ENCODE data around the gene ERG. TPM values are rescaled to one million over a fixed set of nuclear protein-coding genes. Genes with fewer than 3 reads are reported as not detected.

ERG gene
- total RNA-seq, 2 donors from 2014 or later, result 16.1 to 27.2 TPM

- intact Hi-C loops (cut with DNase I), result no loop called here
- DNase-seq, result no peak
- no peak for ATAC-seq
These were observed 44.1 kb downstream of the ERG start for GRCh38 chr21:38454161-38454560.

GRCh38 chr21:38448671-38449385 lies 49.4 kb downstream of the ERG start:
- DNase-seq (no peak), ATAC-seq (peak in 1 of 2 donors; percentile 24)
- intact Hi-C loops (cut with DNase I), result no loop called here

GRCh38 chr21:38447611-38448010 lies 50.7 kb downstream of the ERG start:
- ATAC-seq, result no peak
- no peak for DNase-seq
- intact Hi-C loops (cut with DNase I), result no loop called here

GRCh38 chr21:38444691-38445090 lies 53.6 kb downstream of the ERG start:
- intact Hi-C loops (cut with DNase I), result loop anchor here in 1 of 2 donors (5.0 kb wide), 1 partner anchor 33 kb away; no protein-coding TSS in a partner anchor
- DNase-seq (no peak), ATAC-seq (no peak)

- DNase-seq (peak; percentile 52), ATAC-seq (no peak)
- intact Hi-C loops (cut with DNase I), result loop anchor here in 1 of 2 donors (5.0 kb wide), 1 partner anchor 34 kb away; no protein-coding TSS in a partner anchor
These were observed 55.2 kb downstream of the ERG start for GRCh38 chr21:38443110-38443509.

- ATAC-seq (no peak), DNase-seq (no peak)
- intact Hi-C loops (cut with DNase I), result loop anchor here in 1 of 2 donors (5.0 kb wide), 1 partner anchor 36 kb away; no protein-coding TSS in a partner anchor
These were observed 57.1 kb downstream of the ERG start for GRCh38 chr21:38441153-38441552.

- ATAC-seq, result no peak
These were observed 57.5 kb downstream of the ERG start for GRCh38 chr21:38440746-38441145.

GRCh38 chr21:38439957-38440356 lies 58.3 kb downstream of the ERG start:
- ATAC-seq (no peak), DNase-seq (no peak)
- intact Hi-C loops (cut with DNase I), result loop anchor here in 1 of 2 donors (5.0 kb wide), 1 partner anchor 37 kb away; no protein-coding TSS in a partner anchor

More at GRCh38 chr21:38440746-38441145, 57.5 kb downstream of the ERG start:
- intact Hi-C loops (cut with DNase I), result loop anchor here in 1 of 2 donors (5.0 kb wide), 1 partner anchor 37 kb away; no protein-coding TSS in a partner anchor
- no peak for DNase-seq

GRCh38 chr21:38439426-38439825 lies 58.9 kb downstream of the ERG start:
- ATAC-seq (no peak), DNase-seq (no peak)
- intact Hi-C loops (cut with DNase I), result no loop called here

GRCh38 chr21:38438462-38438893 lies 59.8 kb downstream of the ERG start:
- ATAC-seq (peak; percentile 69 to 88), DNase-seq (peak; percentile 82)
- intact Hi-C loops (cut with DNase I), result no loop called here

GRCh38 chr21:38436341-38436740 lies 61.9 kb downstream of the ERG start:
- ATAC-seq, result no peak
- intact Hi-C loops (cut with DNase I), result no loop called here
- DNase-seq, result no peak

GRCh38 chr21:38434913-38435533 lies 63.3 kb downstream of the ERG start:
- intact Hi-C loops (cut with DNase I), result no loop called here
- DNase-seq (no peak), ATAC-seq (peak in 1 of 2 donors; percentile 60)

GRCh38 chr21:38433471-38433870 lies 64.8 kb downstream of the ERG start:
- no peak for DNase-seq
- no peak for ATAC-seq
- intact Hi-C loops (cut with DNase I), result no loop called here

GRCh38 chr21:38430401-38430984 lies 67.8 kb downstream of the ERG start:
- ATAC-seq (no peak), DNase-seq (no peak)
- intact Hi-C loops (cut with DNase I), result no loop called here

GRCh38 chr21:38429011-38429410 lies 69.3 kb downstream of the ERG start:
- DNase-seq (no peak), ATAC-seq (no peak)
- intact Hi-C loops (cut with DNase I), result no loop called here

GRCh38 chr21:38428211-38428610 lies 70.1 kb downstream of the ERG start:
- ATAC-seq (no peak), DNase-seq (no peak)
- intact Hi-C loops (cut with DNase I), result no loop called here

- DNase-seq, result no peak
- intact Hi-C loops (cut with DNase I), result no loop called here
- no peak for ATAC-seq
These were observed 73.8 kb downstream of the ERG start for GRCh38 chr21:38424305-38425019.

GRCh38 chr21:38422082-38422481 lies 76.2 kb downstream of the ERG start:
- intact Hi-C loops (cut with DNase I), result no loop called here
- DNase-seq (no peak), ATAC-seq (no peak)

GRCh38 chr21:38420140-38420539 lies 78.1 kb downstream of the ERG start:
- no peak for DNase-seq

GRCh38 chr21:38417726-38418125 lies 80.6 kb downstream of the ERG start:
- DNase-seq (no peak), ATAC-seq (no peak)
- intact Hi-C loops (cut with DNase I), result no loop called here

More at GRCh38 chr21:38420140-38420539, 78.1 kb downstream of the ERG start:
- intact Hi-C loops (cut with DNase I), result no loop called here
- ATAC-seq, result no peak

Data from left cardiac atrium (tissue), 4 donors.